ENCODE measurements around the gene MTCL3.

The MTCL3 gene

DNA sequence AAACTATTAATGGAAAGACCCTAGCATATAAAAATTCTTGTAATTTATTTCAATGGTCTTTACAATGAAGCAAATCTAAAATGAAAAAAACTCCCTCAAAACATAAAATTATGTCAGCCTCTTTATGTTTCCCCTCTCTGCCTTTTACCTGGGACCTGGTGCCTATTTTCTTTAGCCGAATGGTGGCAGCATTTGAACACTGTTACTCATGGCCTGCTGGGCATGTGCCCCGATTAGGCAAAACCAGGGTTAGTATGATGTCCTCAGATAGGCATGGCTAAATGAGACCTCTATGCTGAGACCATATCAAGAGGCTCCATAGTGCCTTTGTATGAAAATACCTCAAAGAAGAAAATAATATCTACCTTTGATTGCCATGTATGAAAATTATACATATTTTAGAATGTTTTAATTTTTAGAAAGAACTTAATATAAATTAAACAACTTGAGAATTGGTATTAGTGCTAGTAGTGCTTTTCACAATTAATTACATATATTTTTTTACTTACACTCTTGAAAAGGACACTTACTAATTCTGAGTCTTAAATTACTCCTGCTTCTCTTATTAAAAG is 35.4 kb upstream of the MTCL3 start:
- H3K36me3 ChIP-seq (ENCODE audit: control insufficient read depth, low read length) = no peaks in the 10 kb centered on the region
- H3K27ac ChIP-seq (ENCODE audit: low read depth, low read length) = no peak overlapping the region
- H3F3A ChIP-seq (ENCODE audit: control insufficient read depth, insufficient read depth) = no peaks in the 10 kb centered on the region
- no peak overlapping the region for H3K4me2 ChIP-seq (ENCODE audit: low read length)
- TF ChIP-seq, protein P1, sequence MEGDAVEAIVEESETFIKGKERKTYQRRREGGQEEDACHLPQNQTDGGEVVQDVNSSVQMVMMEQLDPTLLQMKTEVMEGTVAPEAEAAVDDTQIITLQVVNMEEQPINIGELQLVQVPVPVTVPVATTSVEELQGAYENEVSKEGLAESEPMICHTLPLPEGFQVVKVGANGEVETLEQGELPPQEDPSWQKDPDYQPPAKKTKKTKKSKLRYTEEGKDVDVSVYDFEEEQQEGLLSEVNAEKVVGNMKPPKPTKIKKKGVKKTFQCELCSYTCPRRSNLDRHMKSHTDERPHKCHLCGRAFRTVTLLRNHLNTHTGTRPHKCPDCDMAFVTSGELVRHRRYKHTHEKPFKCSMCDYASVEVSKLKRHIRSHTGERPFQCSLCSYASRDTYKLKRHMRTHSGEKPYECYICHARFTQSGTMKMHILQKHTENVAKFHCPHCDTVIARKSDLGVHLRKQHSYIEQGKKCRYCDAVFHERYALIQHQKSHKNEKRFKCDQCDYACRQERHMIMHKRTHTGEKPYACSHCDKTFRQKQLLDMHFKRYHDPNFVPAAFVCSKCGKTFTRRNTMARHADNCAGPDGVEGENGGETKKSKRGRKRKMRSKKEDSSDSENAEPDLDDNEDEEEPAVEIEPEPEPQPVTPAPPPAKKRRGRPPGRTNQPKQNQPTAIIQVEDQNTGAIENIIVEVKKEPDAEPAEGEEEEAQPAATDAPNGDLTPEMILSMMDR (IDR thresholded peaks at IDR 0.05; ENCODE audit: low read depth, low read length, poor library complexity, severe bottlenecking) = peak; percentile 30
- no peak for TF ChIP-seq EZH2phosphoT487 (IDR thresholded peaks at IDR 0.05; ENCODE audit: borderline replicate concordance, low read length)
- H3K4me3 ChIP-seq (ENCODE audit: low read length) = no peak overlapping the region
- H3K27me3 ChIP-seq (ENCODE audit: control insufficient read depth, low read length) = 0 out of 2 replicates have a peak, but pooled peaks cover 2% of the 10 kb centered on the region
- H3K9me2 ChIP-seq (replicated peaks; ENCODE audit: control insufficient read depth, low read length) = no peaks in the 10 kb centered on the region
- H3K9me3 ChIP-seq (ENCODE audit: control insufficient read depth, insufficient read depth, low read length) = no peaks in the 10 kb centered on the region
- H3K79me2 ChIP-seq (ENCODE audit: control insufficient read depth, low read length) = no peaks in the 10 kb centered on the region
- no peaks in the 10 kb centered on the region for H3K4me1 ChIP-seq (ENCODE audit: control insufficient read depth, low read length)
- no peaks in the 10 kb centered on the region for H4K20me1 ChIP-seq (ENCODE audit: control insufficient read depth, insufficient read depth, low read depth, low read length)

GRCh38 chr6:127550403-127550802 is 31.3 kb upstream of the MTCL3 start:
- H3K4me2 ChIP-seq (ENCODE audit: low read length) = no peak overlapping the region

GRCh38 chr6:127547904-127548649 is 28.9 kb upstream of the MTCL3 start:
- no peaks in the 10 kb centered on the region for H4K20me1 ChIP-seq (ENCODE audit: control insufficient read depth, insufficient read depth, low read depth, low read length)

More at GRCh38 chr6:127550403-127550802, 31.3 kb upstream of the MTCL3 start:
- H3K79me2 ChIP-seq (ENCODE audit: control insufficient read depth, low read length) = no peaks in the 10 kb centered on the region
- TF ChIP-seq EZH2phosphoT487 (IDR thresholded peaks at IDR 0.05; ENCODE audit: borderline replicate concordance, low read length) = no peak
- TF ChIP-seq, protein P1 (IDR thresholded peaks at IDR 0.05; ENCODE audit: low read depth, low read length, poor library complexity, severe bottlenecking) = no peak
- H4K20me1 ChIP-seq (ENCODE audit: control insufficient read depth, insufficient read depth, low read depth, low read length) = no peaks in the 10 kb centered on the region
- no peaks in the 10 kb centered on the region for H3K9me2 ChIP-seq (replicated peaks; ENCODE audit: control insufficient read depth, low read length)
- H3K27ac ChIP-seq (ENCODE audit: low read depth, low read length) = no peak overlapping the region
- no peaks in the 10 kb centered on the region for H3K4me1 ChIP-seq (ENCODE audit: control insufficient read depth, low read length)
- H3K4me3 ChIP-seq (ENCODE audit: low read length) = no peak overlapping the region
- H3K36me3 ChIP-seq (ENCODE audit: control insufficient read depth, low read length) = no peaks in the 10 kb centered on the region
- no peaks in the 10 kb centered on the region for H3K9me3 ChIP-seq (ENCODE audit: control insufficient read depth, insufficient read depth, low read length)
- 0 out of 2 replicates have a peak, but pooled peaks cover 2% of the 10 kb centered on the region for H3K27me3 ChIP-seq (ENCODE audit: control insufficient read depth, low read length)
- H3F3A ChIP-seq (ENCODE audit: control insufficient read depth, insufficient read depth) = no peaks in the 10 kb centered on the region

More at GRCh38 chr6:127547904-127548649, 28.9 kb upstream of the MTCL3 start:
- Histone ChIP-seq H3K4me2 (ENCODE audit: low read length) (no peak overlapping the region), H3K4me3 (ENCODE audit: low read length) (no peak overlapping the region), H3K27ac (ENCODE audit: low read depth, low read length) (no peak overlapping the region), H3K4me1 (ENCODE audit: control insufficient read depth, low read length) (no peaks in the 10 kb centered on the region), H3K9me3 (ENCODE audit: control insufficient read depth, insufficient read depth, low read length) (no peaks in the 10 kb centered on the region), H3K27me3 (ENCODE audit: control insufficient read depth, low read length) (0 out of 2 replicates have a peak, but pooled peaks cover 2% of the 10 kb centered on the region), H3F3A (ENCODE audit: control insufficient read depth, insufficient read depth) (no peaks in the 10 kb centered on the region), H3K9me2 (replicated peaks; ENCODE audit: control insufficient read depth, low read length) (no peaks in the 10 kb centered on the region), H3K36me3 (ENCODE audit: control insufficient read depth, low read length) (no peaks in the 10 kb centered on the region), H3K79me2 (ENCODE audit: control insufficient read depth, low read length) (no peaks in the 10 kb centered on the region)
- TF ChIP-seq, protein P1 (IDR thresholded peaks at IDR 0.05; ENCODE audit: low read depth, low read length, poor library complexity, severe bottlenecking) = no peak
- no peak for TF ChIP-seq EZH2phosphoT487 (IDR thresholded peaks at IDR 0.05; ENCODE audit: borderline replicate concordance, low read length)

All from DOHH2 (cell line).